HG03354 (cell line): ENCODE data around the gene LENEP.

Experiments
- ATAC-seq: cut with Tn5 transposase; IDR thresholded peaks from one replicate; pipeline ENCODE4 v1.9.1; 2021; ENCODE audit warnings: mild to moderate bottlenecking; ENCODE audit not compliant: unreplicated experiment, poor library complexity, severe bottlenecking

The LENEP gene

GRCh38 chr1:155019377-155020245 lies 26.2 kb downstream of the LENEP start:
- no peak for ATAC-seq

GRCh38 chr1:155022136-155022926 lies 28.9 kb downstream of the LENEP start:
- no peak for ATAC-seq

- no peak for ATAC-seq
Measured at GRCh38 chr1:155022927-155023236, 29.5 kb downstream of the LENEP start.

GRCh38 chr1:155023627-155024026 lies 30.2 kb downstream of the LENEP start:
- no peak for ATAC-seq

- no peak for ATAC-seq
Measured at GRCh38 chr1:155024315-155024714, 30.9 kb downstream of the LENEP start.

GRCh38 chr1:155026154-155026553 lies 32.8 kb downstream of the LENEP start:
- ATAC-seq, result no peak

- ATAC-seq, result no peak
Measured at GRCh38 chr1:155026588-155026987, 33.2 kb downstream of the LENEP start.

GRCh38 chr1:155029513-155030242 lies 36.3 kb downstream of the LENEP start:
- ATAC-seq, result no peak

- no peak for ATAC-seq
Measured at GRCh38 chr1:155030243-155030795, 36.9 kb downstream of the LENEP start.

GRCh38 chr1:155030899-155031298 lies 37.5 kb downstream of the LENEP start:
- ATAC-seq, result no peak

- no peak for ATAC-seq
Measured at GRCh38 chr1:155032886-155033285, 39.5 kb downstream of the LENEP start.

- no peak for ATAC-seq
Measured at GRCh38 chr1:155033524-155033923, 40.1 kb downstream of the LENEP start, which contains the start of the genes DCST1 and DCST2. Gene DCST1 (plus strand): TSS chr1:155033824. CDS start chr1:155034037, 213 bp downstream. Gene DCST2 (minus strand): TSS chr1:155033781. CDS start chr1:155033701, 80 bp downstream.

GRCh38 chr1:155034318-155035208 lies 41.2 kb downstream of the LENEP start:
- ATAC-seq, result no peak

GRCh38 chr1:155035936-155036335 lies 42.5 kb downstream of the LENEP start:
- no peak for ATAC-seq

GRCh38 chr1:155037043-155037442 lies 43.7 kb downstream of the LENEP start:
- no peak for ATAC-seq

- ATAC-seq, result no peak
Measured at GRCh38 chr1:155037851-155038441, 44.6 kb downstream of the LENEP start.

- ATAC-seq, result no peak
Measured at GRCh38 chr1:155038602-155039307, 45.4 kb downstream of the LENEP start.

- no peak for ATAC-seq
Measured at GRCh38 chr1:155039308-155039669, 45.9 kb downstream of the LENEP start.
